HT1080 (cell line): ENCODE results near the gene S100A4. TPM values are rescaled to one million over a fixed set of nuclear protein-coding genes. Genes with fewer than 3 reads are reported as not detected.
A peak's percentile ranks its signal among the peaks of the same experiment; 100 is the strongest.
"Not testable (repeated sequence)": the region's sequence is repeated elsewhere in the genome, so short reads cannot be mapped to it uniquely, and the experiment has no call there.

ENCODE experiments used
- DNase-seq: peaks from one replicate; pipeline ENCODE4 v3.0.0-alpha.2; 2015; ENCODE audit warnings: low read depth
- total RNA-seq: library from RNA; depleted of rRNA; stranded (reverse); fragments of >200 nt; shearing (Covaris generic); gene quantifications from 2 replicates; pipeline ENCODE4 v1.2.3, GENCODE V29; 2014

S100A4 gene
- total RNA-seq, 1 experiment from 2014 or later, result 25.4 TPM

- DNase-seq, result peak; percentile 75
Measured at GRCh38 chr1:153567621-153568366, 22.2 kb upstream of the S100A4 start.

- peak; percentile 99 for DNase-seq
Measured at GRCh38 chr1:153566414-153567371, 21.1 kb upstream of the S100A4 start.

- DNase-seq, result peak; percentile 97
Measured at GRCh38 chr1:153565529-153566374, 20.1 kb upstream of the S100A4 start, which contains the start of gene S100A2. S100A2 (minus strand) TSS chr1:153565844; CDS start chr1:153563877, 1,967 bp downstream.

- no peak for DNase-seq
Measured at GRCh38 chr1:153563991-153564390, 18.4 kb upstream of the S100A4 start.

- no peak for DNase-seq
Measured at GRCh38 chr1:153563483-153563901, 17.9 kb upstream of the S100A4 start.

- DNase-seq, result not testable (repeated sequence)
Measured at GRCh38 chr1:153562021-153562420, 16.4 kb upstream of the S100A4 start.

GRCh38 chr1:153561466-153561985, 15.9 kb upstream of the S100A4 start:
- DNase-seq, result peak; percentile 61

GRCh38 chr1:153560771-153561465, 15.3 kb upstream of the S100A4 start:
- DNase-seq, result no peak

GRCh38 chr1:153560241-153560640, 14.6 kb upstream of the S100A4 start:
- DNase-seq, result no peak

GRCh38 chr1:153557877-153558276, 12.3 kb upstream of the S100A4 start:
- no peak for DNase-seq

GRCh38 chr1:153556348-153556747, 10.7 kb upstream of the S100A4 start:
- no peak for DNase-seq

- no peak for DNase-seq
Measured at GRCh38 chr1:153553830-153554541, 8.4 kb upstream of the S100A4 start.

- no peak for DNase-seq
Measured at GRCh38 chr1:153553096-153553495, 7.5 kb upstream of the S100A4 start.

- no peak for DNase-seq
Measured at GRCh38 chr1:153552335-153552734, 6.7 kb upstream of the S100A4 start.

GRCh38 chr1:153550827-153551500, 5.4 kb upstream of the S100A4 start:
- DNase-seq, result no peak

GRCh38 chr1:153550398-153550758, 4.8 kb upstream of the S100A4 start:
- DNase-seq, result no peak

GRCh38 chr1:153549741-153550397, 4.3 kb upstream of the S100A4 start:
- no peak for DNase-seq
